GM19438 (cell line): ENCODE data around the gene IFNAR2.
A peak's percentile ranks its signal among the peaks of the same experiment; 100 is the strongest.

ENCODE experiments used
- ATAC-seq: cut with Tn5 transposase; IDR thresholded peaks from one replicate; pipeline ENCODE4 v1.9.1; 2021; ENCODE audit warnings: low read depth; ENCODE audit not compliant: unreplicated experiment

The IFNAR2 gene

DNA sequence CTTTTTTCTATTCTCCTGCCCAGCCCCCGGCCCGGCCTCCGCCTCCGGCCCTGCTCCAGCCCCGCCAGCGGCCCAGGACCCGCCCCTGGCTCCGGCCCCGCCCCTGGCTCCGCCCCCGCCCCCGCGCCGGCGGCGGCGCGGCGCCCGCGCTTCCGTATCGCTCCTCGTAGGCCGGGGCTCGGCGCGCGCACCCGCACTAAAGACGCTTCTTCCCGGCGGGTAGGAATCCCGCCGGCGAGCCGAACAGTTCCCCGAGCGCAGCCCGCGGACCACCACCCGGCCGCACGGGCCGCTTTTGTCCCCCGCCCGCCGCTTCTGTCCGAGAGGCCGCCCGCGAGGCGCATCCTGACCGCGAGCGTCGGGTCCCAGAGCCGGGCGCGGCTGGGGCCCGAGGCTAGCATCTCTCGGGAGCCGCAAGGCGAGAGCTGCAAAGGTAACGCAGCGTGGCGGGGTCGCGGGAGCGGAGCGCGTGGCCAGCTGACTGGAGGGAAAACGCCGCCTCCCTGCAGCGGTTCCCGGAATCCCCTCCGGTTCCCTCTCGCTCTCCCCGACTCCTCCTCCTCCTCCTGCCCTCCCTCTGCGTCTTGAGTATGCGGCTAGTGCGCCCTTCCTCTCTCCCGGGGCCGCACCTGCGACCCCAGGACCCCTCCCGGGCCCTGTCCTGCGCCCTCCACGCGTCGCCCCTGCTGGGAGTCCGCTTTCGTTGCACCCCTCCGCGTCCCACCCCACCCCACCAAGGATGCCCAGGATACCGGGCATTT is at the start of gene IFNAR2:
IFNAR2 (plus strand) TSS at position 155 of the 761 bp plus-strand sequence. CDS start 11,985 bp downstream, outside the sequence.
- ATAC-seq: peak; percentile 63

DNA sequence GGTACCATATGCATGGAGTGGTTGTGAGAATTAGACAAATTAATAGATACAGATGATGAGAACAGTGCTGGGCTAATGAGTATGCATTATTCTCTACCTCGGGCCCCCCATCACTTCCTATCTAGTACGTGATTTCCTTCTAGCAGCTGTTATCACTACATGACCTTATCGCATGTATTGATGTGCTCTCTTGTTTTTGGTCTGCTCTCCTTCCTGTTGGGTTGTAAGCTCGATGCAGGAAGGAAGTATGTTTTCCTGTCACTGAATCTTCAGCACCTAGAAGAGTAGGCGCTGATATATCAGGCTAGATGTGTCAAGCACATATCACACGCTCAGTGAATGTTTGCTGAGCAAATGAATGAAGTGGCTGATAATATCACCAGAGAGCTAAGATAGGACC is 43.9 kb upstream of the IFNAR2 start:
- ATAC-seq: no peak

- ATAC-seq: no peak
Observed at GRCh38 chr21:33187276-33187675, 42.5 kb upstream of the IFNAR2 start.

DNA sequence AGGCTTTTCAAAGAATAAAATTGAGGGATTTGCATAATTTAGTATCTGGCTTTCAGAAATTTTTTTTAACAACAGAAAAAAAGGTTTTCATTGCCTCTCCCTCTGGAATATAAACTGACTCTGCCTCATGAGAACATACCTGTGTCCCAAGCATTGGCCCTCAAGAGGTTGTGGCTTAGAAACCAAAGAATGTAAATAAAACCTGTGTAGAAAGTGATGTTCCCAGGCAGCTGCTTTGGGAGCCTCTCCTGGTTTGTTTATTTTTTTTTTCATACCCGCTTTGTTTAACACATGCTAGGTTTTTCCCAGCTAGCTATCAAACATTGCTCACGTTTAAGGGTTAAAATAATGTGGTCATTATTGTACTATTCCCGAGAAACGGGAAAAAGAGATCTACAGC is 40.5 kb upstream of the IFNAR2 start:
- ATAC-seq: no peak

- no peak for ATAC-seq
Observed at GRCh38 chr21:33189824-33190223, 39.9 kb upstream of the IFNAR2 start.

- ATAC-seq: no peak
Observed at GRCh38 chr21:33196941-33197374, 32.8 kb upstream of the IFNAR2 start.

DNA sequence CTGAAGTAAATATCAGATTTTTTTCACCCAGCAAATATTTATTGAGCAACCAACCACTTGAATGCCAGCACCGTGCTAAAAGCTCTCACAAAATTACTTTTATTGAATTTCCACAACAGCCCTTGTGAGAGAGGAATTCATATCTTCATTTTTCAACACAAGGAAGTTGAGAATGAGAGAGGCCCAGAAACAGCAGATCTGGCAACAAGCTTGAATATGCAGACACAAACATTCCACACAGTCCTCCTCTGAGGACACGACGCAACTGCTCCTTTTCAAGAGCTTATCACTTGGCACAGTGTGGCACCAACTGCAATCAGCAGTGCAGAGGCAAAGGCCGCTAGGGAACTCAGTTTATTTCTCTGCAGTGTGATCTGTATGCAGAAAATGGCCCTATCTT is 32.2 kb upstream of the IFNAR2 start:
- ATAC-seq: no peak

GRCh38 chr21:33198346-33199099 is 31.2 kb upstream of the IFNAR2 start:
- no peak for ATAC-seq

DNA sequence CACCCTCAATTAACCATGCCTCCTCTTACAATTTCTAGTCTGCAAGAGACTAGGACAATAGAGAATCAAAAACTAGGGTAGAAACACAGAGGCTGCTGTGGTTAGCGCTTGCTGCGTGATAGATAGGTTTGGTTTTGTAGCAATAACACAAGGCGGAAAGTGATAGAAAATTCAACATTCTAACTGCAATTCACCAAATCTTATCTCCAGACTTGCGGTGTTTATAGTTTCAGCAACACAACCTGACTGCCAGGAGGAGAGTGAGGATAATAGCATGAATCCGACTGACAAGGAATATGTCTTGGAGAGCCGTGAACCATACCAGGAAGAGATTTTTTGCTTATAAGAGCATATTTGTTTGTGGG is 30.7 kb upstream of the IFNAR2 start:
- no peak for ATAC-seq

DNA sequence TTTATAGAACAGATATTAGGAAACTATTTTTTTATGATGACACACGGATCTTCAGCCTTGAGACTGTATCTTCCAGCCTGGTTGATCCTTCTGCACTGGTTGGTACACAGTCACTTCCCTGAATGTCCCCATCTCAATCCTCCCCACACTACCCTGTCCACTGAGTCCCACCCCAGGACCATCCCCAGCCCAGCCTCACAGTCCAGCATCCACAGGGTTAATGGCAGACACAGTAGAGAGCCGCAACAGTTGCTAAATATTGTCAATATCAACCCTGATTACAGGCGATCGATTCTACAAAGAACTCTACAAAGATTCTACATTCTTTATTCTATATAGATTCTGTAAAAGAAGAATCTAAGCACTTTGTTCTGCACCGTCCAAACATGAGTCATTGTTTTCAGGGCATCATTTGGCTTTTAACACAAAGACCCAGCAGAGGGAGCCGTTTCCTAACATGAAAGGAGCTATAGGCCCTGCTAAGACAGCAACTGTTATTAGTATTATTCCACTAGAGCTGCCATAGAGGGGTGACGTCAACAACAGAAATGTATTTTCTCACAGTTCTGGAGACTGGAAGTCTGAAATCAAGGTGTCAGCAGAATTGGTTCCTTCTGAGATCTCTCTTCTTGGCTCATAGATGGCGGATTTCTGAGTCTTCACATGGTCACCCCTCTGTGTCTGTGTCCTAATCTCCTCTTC is 30.1 kb upstream of the IFNAR2 start:
- ATAC-seq: peak; percentile 47

DNA sequence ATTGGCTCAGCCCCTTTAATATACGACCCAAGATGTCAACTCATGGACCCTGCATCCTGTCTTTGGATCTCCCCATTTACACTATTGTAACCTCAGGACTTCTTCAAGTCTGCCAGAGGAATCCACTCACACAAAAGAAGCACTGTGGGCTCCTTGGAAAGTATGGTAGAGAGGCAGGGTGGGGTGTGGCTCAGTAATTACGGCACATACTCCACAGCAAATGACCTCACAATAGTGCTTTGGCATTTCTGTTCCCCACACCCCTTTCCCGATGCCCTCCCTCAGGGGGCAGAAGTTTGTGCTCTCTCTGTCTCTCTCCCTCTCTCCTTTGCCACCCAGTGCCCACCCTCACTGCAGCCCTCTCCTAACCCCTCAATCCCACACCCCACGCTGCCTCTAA is 27.8 kb upstream of the IFNAR2 start:
- ATAC-seq: no peak

DNA sequence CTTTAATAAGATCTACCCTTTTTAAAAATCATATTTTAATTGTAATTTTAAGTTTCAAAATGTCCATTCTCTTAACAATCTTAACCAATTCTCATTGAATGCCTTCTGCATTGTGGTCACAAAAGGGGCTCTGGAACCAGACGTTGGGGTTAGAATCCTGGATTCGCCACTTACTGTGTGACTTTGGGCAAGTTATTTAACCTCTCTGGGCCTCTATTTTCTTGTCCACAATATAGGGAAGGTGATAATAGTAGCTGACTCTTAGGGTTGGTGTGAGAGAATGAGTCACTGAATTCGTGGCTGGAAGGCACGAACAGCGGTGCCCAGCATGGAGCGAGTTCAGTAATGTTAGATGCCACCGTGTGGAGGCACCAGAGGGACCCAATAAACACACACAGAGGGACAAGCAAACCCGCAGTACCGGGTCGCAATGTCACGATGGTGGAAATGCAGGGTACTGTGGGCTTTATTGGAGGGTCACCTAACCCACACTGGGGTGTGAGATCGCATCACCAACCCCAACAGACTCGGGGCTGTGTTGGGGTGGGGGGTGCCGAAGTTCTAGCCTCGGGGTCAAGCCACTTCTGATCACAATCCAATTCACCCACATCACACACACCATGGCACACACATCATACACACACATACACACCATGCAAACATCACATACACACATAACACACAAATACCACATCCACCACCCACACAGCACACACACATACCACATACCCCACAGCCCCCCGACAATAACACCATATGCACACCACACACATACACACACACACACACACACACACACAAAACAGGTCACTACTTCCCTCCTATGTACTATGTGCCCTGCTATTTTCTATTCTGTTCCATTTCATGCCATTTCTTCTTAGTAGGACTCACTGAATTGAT is 27.0 kb upstream of the IFNAR2 start:
- no peak for ATAC-seq

GRCh38 chr21:33203371-33203724 is 26.4 kb upstream of the IFNAR2 start:
- no peak for ATAC-seq

GRCh38 chr21:33205476-33205875 is 24.3 kb upstream of the IFNAR2 start:
- no peak for ATAC-seq

DNA sequence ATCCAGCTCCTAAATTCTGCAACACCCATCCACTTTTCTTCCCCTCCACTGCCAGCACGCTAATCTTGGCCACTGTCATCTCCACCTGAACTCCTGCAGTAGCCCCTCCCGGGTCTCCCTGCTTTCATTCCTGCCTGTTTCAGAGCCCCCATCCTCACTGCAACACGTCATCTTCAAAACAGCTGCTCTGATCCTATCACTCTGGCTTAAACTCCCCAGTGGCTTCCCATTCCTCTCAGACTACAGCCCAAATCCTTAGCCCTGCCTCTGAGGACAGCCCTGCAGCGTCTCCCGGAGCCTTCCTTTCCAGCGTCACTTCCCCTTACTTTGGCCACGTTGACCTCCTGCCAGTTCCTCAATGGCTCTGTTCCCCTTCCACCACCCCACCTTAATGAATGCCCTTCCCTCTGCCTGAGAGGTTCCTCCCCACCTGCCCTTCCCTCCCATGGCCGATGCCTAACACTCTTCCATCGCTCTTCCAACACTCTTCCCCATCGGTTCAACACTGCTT is 22.9 kb upstream of the IFNAR2 start:
- ATAC-seq: no peak

DNA sequence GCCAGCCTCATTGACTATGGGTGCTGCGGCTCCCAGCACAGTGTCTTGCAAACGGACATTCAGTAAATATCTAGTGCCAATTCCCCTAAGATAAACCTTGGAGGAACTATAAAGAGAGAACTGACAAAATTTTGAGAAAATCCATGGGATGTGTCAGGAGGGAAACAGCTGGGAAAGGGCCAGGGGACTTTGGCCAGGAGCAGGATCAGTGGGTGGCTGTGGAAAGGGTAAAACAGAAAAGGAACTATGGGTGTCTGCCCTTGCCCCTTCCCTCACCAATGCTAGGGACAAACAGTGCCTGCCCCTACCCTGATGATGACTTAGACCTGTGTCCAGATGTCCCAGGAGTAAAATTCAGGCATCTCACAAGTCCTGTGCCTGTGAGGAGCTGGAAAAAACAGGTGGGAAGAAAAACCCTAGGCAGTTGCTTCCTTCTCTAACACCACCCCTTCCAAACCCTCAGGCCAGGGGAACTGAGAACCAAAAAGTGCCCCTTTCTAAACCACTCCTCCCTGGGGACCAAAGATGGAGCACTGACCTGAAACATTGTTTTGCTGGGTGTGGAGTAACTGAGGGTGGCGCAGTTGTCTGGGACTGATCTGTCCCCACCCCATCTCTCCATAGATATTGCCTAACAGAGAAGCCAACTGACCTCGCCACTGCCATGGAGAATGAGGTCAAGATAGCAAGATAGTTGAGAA is 22.1 kb upstream of the IFNAR2 start:
- ATAC-seq: no peak

DNA sequence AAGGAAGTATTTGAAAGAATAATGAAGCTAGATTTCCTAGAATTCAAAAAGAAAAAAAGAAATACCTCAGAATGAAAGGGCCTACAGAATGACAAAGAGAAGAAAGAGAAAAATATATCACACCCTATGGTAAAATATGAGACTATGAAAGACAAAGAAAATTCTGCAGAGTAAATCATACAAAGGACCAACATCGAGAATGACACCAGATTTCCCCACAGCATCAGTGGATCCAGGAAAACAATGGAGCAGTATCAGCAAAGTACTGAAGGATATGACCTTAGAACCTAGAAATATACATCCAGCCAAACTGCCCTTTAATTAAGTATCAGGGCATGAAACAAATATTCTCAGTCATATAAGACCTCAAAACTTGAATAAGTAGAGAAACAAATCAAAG is 21.2 kb upstream of the IFNAR2 start:
- ATAC-seq: no peak

GRCh38 chr21:33211305-33211704 is 18.4 kb upstream of the IFNAR2 start:
- no peak for ATAC-seq

DNA sequence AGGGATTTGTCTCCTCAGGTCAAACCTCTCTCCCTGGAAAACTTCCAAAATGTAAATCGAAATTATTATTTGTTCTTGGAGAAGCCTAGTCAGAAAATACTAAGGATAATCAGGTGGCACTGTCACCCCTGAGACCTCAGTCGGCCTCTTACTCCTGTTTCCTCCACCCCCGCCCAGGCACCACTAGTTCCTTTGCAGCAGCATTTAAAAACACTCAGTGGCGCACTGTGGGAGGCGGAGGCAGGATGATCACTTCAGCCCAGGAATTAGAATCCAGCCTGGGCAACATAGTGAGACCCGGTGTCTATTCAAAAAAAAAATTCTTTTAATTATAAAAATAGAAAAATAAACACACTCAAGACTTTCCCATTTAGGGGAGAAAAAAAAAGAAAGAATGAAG is 18.0 kb upstream of the IFNAR2 start:
- no peak for ATAC-seq
